ENCODE results near the gene MED8.
"Not testable (repeated sequence)": the region's sequence is repeated elsewhere in the genome, so short reads cannot be mapped to it uniquely, and the experiment has no call there.

Gene MED8

DNA sequence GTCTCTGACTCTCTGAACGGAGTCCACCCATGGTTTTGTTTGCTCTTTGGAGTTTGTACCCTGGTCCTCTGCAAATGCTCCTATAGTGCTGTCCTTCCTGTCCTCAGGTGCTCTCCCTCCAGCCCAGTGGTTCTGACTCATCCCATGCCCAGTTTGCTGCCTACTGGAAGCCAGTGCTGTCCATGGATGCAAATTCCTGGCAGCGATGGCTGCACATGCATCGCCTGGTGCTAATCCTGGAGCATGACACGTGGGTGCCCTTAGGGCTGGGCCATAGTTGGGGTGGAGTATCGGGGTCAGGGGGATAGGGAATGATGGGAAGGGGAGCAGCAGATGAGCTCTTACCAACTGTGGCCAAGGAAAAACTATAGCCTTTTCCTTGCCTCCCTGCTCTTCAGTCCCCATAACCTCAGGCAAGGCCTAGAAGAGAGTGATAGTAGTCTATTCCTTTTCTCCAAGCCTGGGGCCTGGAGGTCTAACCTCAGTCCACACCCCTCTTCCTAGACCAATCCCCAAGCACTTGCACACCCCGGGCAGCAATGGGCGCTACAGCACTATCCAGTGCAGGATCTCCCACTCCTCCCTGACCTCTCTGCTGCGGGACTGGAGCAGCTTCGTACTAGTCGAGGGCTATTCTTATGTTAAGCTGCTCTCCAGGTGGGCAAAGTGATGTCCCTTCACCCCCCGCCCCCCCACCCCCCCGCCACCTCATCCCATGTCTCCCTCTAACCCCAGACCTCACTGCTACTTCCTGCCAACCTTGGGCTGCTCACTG lies 32.6 kb upstream of the MED8 start:
- no peak for DNase-seq

DNA sequence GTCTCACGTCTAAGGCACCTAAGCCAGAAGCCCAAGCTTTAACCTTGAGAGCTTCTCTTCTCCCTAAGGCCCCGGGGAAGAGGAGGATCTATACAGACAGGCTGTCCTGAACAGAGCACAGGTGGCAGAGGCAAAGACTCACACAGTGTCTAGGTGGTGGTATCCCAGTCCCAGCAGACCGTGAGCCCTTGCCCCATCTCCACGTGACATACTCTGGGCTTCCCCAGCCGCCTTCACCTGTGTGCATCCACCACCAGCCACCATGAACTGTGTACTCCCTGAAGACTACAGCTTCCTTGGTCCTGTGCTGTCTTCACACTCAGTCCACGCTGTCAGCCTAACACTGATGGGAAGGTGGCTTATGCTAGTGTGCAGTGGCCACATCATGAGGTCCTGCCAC lies 31.8 kb upstream of the MED8 start:
- DNase-seq = no peak

DNA sequence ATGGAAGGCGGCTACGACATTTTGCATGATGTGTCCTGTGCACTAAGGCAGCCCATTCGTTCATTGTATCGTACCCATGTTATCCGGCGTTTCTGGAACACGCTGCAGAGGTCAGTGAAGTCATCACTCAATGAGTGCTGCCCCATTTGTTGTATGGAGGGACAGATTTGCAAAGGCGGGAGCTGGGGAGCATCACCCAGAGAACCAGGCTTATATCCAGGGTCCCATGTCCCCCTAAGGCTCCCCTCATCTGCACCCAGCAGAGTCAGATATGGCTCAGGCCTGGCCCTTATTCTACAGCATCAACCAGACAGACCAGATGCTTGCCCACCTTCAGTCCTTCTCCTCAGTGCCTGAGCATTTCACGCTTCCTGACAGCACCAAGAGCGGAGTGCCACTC lies 31.3 kb upstream of the MED8 start:
- DNase-seq = no peak

DNA sequence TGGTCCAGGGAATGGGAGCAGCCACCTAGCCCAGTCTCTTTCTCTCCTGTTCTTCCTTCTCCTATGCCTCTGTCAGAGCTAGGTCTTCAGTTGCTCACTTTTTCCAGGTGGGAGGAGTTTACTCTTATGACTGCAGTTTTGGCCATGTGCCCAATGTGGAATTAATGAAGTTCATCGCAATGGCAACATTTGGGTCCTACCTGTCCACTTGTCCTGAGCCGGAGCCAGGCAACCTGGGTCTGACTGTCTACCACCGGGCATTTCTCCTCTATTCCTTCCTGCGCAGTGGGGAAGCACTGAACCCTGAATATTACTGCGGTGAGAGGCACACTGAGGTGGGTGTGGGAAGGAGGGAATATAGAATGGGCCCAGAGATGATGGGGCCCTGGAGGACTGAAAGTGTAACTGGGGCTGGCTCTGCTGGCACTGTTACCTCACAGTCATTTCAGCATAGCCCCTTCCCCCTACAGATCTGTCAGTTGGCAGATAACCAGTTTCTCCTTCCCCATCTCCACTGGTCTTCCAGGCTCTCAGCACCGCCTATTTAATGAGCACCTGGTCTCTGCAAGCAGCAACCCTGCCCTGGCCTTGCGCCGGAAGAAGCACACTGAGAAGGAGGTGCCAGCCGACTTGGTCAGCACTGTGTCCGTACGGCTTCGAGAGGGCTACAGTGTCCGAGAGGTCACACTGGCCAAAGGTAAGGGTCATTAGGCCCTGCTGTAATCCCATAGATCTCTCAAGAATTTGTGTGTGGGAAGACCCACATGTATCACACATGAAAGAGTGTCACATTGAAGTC lies 30.2 kb upstream of the MED8 start:
- no peak for DNase-seq

DNA sequence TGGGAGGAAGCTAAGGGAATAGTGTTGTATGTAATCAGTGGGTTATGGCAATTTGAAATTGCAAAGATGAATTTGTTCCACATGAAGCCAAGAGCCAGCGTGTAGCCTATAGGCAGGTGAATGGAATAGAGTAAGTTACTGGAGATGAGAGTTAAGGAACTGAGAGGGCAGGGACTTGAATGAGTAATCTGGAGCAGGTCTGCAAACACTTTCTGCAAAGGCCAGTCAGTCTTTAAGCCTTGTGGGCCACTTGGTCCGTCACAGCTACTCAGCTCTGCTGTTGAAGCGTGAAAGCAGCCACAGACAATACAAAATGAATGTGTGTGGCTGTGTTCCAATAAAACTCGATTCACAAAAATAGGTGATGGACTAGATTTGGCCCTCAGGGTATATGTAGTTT lies 29.3 kb upstream of the MED8 start:
- no peak for DNase-seq

DNA sequence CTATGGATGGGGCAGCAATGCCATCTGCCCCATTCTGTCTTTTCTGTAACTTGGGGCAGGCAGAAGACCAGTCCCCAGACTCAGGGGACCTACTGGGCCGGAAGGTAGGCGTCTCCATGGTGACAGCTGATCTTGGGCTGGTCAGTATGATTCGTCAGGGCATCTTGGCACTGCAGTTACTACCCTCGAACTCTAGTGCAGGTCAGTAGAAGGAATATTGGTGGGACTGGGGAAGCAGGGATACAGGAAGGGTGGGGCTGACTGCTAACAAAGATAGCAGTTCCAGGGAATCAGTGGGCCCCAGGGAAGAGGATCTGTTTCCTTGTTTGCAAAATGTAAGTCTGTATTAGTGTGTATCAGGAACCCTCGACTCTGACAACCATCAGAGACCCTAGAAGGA lies 26.3 kb upstream of the MED8 start:
- DNase-seq = no peak

DNA sequence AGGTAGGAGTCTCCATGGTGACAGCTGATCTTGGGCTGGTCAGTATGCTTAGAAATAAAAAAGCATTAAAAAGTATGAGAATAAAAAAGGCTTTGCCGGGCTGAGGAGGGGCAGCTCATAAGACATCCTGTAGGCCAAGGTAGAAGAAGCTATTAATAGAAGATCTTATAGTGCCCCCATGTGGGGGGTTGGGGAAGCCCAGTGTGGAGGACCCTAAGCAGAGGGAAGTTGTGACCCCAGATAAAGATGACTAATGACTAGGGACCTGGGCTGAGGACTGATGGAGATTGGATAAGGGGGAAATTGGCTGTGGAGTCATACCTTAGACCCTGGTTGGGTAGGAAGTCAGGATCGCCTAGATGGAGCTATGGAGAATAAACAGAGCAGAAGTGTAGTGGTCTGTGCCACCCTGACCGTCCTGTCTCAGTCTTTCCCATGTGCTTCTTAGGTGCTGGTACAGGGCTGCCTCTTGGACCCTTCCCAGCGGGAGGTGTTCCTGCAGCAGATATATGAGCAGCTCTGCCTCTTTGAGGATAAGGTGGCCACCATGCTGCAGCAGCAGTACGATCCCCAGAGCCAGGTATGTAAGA lies 25.1 kb upstream of the MED8 start:
- peak; percentile 5 to 24 for DNase-seq

DNA sequence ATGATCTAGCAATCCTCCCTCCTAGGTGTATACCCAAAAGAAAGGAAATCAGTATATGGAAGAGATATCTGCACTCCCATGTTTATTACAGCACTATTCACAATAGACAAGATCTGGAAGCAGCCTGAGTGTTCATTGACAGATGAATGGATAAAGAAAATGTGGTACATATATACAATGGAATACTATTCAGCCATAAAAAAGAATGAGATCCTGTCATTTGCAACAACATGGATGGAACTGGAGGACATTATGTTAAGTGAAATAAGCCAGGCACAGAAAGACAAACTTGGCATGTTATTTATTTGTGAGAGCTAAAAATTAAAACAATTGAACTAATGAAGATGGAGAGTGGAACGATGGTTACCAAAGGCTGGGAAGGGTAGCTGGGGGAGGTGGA lies 23.8 kb upstream of the MED8 start:
- not testable (repeated sequence) for DNase-seq

DNA sequence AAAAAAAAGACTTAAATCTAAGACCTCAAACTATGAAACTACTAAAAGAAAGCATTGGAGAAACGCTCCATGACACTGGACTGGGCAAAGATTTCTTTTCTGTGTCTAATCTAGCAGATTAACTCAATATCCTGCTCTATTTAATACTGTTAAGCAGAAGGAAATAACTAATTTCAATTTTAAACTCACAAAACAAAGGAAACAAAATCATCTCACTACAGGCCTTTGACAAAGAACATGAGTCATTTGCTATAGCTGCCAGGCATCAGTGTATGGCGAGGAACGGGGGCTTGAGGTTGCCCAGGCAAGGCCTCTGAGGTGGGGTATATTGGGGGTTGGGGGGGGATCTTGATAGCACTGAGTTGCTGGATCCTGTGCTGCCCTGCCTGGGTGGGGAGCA lies 21.0 kb upstream of the MED8 start:
- no peak for DNase-seq

DNA sequence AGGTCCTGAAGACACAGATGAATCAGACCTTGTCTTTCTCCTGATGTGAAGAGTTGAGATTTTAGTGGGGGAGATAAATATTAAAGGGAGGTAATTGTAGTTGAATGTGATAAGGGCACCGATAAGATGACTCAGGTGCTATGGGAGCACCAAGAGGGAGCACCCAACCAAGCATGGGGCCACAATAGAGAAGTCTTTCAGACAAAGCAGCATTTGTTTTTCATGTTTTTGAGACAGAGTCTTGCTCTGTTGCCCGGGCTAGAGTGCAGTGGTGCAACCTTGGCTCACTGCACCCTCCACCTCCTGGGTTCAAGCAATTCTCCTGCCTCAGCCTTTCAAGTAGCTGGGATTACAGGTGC lies 16.3 kb upstream of the MED8 start:
- no peak for DNase-seq

DNA sequence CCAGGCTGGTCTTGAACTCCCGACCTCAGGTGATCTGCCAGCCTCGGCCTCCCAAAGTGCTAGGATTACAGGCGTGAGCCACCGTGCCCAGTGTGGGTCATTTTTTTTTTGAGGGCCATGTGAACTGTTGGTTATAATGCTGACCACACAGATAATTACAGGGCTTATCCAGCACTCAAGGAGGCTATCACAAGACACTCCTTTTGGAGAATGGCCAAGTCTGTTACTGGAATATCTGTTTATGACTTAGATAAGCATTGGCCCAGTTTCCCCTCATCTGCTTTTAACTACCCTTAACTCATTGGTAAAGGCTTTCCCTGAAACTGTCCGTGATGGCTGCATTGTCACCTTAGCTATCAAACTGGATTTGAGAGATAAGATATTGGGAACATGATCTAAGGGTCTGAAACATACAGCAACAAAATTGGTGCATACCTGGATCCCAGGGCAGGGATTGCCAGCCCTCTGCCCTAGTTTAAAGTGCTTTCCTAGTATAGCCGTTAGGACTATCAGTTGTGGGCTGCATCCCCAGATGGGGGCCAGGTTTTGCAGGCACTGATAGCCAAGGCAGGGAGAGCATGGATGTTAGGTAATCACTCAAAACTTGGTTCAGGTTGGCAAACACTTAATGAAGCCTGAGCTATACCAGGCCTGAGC lies 15.7 kb upstream of the MED8 start:
- DNase-seq = no peak

DNA sequence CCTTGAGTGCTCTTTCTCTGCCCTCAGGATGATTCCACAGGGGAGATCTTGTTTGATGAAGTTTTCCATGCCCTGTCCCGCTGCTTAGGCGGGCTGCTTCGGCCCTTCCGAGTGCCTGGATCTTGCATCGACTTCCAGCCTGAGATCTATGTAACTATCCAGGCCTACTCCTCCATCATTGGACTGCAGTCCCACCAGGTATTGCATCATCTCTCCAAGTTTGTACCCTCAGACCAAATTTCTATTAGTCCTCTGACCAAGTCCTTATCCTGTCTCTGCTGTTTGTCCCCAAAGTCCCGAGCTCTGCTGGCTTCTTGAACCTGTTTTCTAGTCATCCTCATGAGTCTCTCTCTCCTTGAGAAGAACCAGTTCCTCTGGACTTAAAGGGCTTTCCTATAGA lies 14.8 kb upstream of the MED8 start:
- DNase-seq = no peak

DNA sequence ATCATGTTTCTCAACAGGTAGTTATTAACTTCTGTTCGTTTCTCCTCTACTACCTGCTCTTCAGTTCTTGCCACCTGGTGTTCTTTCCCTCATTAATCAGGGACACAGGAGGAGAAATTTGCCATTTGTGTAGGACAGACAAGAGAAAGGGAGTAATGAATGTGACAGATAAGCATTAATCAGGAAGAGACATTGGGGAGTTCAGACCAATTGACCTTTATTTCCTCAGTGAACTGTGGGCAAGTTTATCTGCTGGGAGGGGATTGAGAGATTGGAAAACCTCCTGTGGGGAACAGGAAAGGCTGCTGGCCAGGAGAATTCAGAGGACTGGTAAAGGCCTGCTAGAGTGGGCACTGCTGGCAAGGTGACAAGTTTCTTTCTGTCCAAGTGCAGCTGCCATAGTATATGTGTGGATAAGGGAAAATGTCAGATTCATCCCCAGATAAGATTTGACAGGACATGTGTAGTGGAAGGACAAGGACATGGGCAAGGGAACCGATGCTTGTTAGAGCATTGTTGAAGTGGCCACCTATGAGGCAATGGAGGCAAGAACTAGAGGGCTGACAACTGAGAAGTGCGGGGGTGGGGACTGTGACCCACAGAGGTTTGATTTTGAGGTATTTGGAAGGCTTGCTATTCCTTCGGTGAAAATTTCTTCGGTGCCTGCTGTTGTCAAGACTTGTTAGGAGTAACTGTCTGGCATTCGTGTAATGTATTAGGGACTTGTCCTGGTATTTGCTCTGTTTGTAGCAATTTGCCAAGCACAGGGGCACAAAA lies 12.7 kb upstream of the MED8 start:
- DNase-seq = no peak

DNA sequence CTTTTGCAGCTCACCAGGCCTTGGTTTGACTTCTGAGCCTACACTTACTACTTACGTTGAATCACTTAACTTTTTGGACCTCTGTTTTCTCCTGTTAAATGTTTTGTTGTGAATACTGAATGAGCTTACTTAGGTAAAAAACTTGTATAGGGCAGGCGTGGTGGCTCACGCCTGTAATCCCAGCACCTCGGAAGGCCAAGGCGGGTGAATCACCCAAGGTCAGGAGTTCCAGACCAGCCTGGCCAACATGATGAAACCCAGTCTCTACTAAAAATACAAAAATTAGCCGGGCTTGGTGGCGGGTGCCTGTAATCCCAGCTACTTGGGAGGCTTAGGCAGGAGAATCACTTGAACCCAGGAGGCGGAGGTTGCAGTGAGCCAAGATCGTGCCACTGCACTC lies 10.8 kb upstream of the MED8 start:
- DNase-seq = not testable (repeated sequence)

DNA sequence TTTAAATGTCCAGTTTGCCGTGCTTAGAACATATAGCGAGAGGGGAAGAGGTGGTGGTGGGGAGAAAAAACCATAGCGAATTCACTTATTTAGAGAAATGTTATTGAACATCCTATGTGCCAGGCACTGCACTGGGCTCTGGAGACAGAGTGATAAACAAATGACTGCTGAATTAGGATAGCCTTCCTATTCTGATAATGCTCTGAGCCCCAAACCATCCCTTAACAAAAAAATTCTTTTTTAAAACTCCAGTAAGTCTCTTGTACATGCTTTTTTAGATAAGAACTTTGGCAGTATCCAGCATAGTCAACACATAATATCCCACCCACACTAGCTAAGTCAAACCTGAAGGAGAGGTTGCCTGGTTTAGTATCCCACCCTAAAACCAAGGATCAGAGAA lies 8.6 kb upstream of the MED8 start:
- no peak for DNase-seq

DNA sequence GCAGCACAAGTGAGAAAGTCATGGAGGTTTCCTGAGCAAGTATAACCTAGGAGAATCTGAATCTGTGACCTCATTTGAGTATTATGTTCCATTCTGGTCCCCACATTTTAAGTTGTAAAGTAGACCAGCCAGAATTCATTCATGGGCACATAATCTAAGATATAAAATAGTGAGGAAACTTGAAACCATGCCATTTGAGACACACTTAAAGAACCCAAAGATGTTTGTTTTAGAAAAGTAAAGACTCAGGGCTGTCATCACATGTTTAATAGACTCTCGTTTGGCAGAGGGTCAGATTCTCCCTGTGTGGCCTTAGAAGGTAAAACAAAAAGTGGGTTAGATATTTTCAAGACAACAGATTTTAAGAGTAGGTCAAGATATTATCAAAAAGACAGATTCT lies 6.5 kb upstream of the MED8 start:
- no peak for DNase-seq

DNA sequence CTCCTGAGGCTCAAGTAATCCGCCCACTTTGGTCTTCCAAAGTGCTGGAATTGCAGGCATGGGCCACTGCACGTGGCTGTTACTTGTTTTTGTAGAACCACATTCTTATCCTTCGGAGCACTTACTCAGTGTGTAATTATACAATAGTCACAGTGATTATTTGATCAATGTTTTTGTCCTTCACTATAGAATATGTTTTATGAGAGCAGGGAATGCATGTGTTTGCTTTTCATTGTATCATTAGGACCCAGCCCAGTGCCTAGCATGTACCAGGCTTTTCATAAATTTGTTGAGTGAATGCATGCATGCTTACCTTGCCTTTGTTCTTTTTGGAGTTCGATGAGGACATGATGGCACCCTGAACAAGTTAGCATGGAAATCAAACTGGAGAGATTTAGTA lies 5.9 kb upstream of the MED8 start:
- no peak for DNase-seq

DNA sequence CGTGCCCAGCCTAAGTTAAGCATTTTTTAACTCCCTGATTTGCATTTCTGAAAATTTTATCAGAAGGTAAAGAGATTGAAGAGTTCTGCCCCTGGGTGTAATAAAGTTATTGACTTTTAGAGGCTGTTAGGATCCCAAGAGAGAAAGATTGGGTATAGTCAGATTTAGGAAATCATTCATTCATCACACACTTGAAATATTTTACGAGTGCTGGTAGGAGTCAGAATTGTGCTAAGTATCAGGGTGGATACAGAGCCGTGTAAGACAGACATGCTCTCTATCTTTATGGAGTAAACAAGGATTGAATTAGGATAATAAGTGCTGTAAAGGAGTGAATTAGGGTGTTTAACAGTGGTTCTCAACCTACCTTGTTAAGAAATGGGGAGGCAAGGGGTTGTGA lies 3.1 kb upstream of the MED8 start:
- DNase-seq = no peak

DNA sequence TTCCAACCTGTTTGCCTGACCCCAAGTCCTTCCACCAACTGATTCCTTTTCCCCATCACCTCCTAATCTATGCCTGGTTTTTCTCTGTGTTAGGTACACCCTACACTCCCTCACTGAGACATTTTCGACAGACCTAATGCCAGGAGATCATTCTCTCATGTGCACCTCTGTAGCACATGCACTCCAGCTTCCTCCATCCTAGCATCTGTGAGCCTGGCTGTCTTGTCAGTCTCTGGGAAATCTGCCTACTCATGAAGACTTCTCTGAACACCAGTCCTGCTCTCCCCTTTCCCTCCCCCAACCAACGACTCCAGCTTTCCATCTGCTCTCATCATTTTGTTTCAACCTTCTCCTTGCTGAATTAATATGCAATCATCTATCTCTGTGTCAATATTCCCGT lies 987 bp downstream of the MED8 start:
- DNase-seq = no peak

DNA sequence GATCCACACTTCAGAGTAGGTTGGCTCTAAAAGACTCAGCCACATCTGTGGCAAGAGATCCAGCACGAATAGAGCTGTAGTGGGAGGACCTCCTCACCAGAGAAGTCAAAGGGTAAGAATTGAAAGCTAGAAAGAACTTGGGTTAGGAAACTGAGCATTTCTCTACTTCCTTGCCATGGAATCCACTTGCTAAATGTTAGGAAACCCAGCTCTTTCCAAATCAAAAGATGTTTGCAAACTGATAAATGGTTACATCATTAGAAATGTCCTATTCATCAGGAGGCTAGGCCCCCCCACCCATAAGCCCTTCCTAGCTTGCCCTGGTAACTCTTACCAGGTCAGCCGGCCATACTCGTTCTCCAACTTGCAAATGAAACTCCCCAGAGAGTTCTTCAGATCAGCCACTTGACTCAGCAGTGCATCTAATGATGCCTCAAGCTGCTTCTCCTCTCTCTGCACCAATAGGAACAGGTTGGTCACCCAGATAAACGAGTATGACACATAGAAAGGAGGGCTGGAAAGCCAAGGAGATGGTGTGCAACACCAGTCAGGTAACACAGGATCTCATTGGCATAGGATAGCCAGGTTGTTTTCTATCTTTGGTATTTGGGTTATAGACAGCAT lies 1.5 kb downstream of the MED8 start:
- no peak for DNase-seq

DNA sequence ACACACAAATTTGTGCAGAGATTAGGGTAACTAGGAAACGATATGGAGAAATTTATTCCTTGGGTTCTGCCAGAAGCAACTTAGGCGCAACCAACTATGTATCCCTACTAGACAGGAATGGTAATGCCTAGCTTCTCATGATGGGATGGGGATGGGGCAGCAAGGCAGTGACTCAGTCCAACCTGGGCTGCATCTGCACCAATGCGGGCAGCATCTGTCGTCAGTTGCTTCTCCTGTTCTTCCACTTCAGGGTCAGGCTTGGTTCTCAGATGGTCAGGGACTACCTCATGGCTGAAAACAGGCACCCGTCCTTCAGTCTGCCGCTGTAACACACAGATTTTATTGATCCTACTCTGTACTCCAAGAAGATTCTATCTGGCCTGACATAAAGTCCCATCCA lies 2.9 kb downstream of the MED8 start:
- no peak for DNase-seq

DNA sequence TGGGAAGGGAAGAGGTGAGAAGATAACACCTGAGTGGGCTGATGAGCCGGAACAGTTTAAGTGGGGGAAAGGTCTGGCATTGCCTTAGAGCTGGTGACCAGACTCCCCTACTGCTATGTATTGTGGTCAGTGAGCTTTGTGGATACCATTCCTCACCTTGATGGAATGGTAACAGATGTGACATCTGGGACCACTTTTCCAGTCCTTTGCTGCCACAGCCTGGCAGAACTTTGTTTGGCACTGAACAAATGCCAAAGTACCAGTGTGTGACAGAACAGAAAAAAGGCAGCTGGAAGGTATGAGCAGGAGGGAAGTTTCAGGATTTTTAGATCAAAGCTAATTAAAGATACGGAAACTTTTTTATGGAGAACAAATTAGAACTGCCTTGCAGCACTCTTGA lies 6.2 kb downstream of the MED8 start:
- no peak for DNase-seq
